Stimulated activated naive B cell treated with anti-CD40 and anti-IgM and Interleukin-4, amounts not matched to agents 10 μg/mL and 1 μg/mL and 100 μg/mL, for 72 hours (primary cell): ENCODE results near the gene DNAJC15.
A peak's percentile ranks its signal among the peaks of the same experiment; 100 is the strongest.
"Not testable (repeated sequence)": the region's sequence is repeated elsewhere in the genome, so short reads cannot be mapped to it uniquely, and the experiment has no call there.

Experiments
- ATAC-seq, 2 donors: fragments of 150-1000 bp; cut with Tn5 transposase; replicated peaks; 2 replicates each; pipeline ENCODE4 v1.10.0; 2021; ENCODE audit warnings: moderate library complexity in 1 of 2
- DNase-seq: peaks from one replicate; pipeline ENCODE4 v3.0.0; 2021
- H3K27ac Mint-ChIP-seq: one replicate; pipeline ENCODE4 v1.8.0; 2022; ENCODE audit warnings: mild to moderate bottlenecking, mixed read lengths
- H3K27me3 Mint-ChIP-seq, 2 donors: one replicate each; pipeline ENCODE4 v1.8.0; 2022; ENCODE audit warnings: mixed read lengths in 2 of 2
- H3K36me3 Mint-ChIP-seq, 2 donors: one replicate each; pipeline ENCODE4 v1.8.0; 2022; ENCODE audit warnings: mixed read lengths in 2 of 2, mild to moderate bottlenecking in 1 of 2
- H3K4me1 Mint-ChIP-seq, 2 donors: one replicate each; pipeline ENCODE4 v1.8.0; 2022; ENCODE audit warnings: mixed read lengths in 2 of 2, mild to moderate bottlenecking in 1 of 2
- H3K4me3 Mint-ChIP-seq, 2 donors: one replicate each; pipeline ENCODE4 v1.8.0; 2022; ENCODE audit warnings: mild to moderate bottlenecking in 2 of 2, mixed read lengths in 2 of 2, moderate library complexity in 1 of 2
- H3K9me3 Mint-ChIP-seq, 2 donors: one replicate each; pipeline ENCODE4 v1.8.0; 2022; ENCODE audit warnings: mixed read lengths in 2 of 2, mild to moderate bottlenecking in 1 of 2

DNAJC15 gene

DNA sequence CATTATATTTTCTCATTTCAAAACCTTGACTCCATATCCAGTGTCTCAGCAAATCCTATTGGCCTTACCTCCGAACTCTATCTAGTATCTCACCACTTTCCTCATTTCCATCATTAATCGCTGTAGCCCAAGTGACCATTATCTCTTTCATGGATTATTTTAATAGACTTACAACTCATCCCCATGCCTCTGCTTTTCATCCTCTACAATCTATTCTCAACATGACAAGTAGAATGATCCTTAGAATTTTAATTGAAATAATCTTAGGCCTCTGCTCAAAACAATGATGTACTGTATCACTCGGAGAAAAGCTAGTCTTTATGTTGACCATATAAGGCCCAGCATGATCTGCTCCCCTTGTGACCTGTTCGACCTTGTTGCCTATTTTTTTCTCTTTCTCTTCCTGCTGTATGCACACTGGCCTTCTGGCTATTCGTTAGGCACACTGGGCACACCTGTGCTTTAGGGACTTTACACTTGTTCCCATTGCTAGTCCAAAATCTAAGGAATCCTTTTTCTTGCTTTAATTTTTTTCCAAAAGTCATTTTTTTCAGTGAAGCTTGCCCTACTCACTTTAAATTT is 21.4 kb downstream of the DNAJC15 start:
- peaks cover 0 to 1% of the 10 kb centered on the region in 2 donors for H3K9me3 Mint-ChIP-seq
- peak overlapping the region; percentile 66 to 71 for H3K4me3 Mint-ChIP-seq
- peak in 1 of 2 donors; percentile 36 for ATAC-seq
- no peak for DNase-seq
- H3K27me3 Mint-ChIP-seq, result no peaks in the 10 kb centered on the region
- H3K27ac Mint-ChIP-seq, result peak overlapping the region; percentile 95
- H3K4me1 Mint-ChIP-seq, result peaks cover 49 to 85% of the 10 kb centered on the region in 2 donors
- H3K36me3 Mint-ChIP-seq, result peaks cover 7 to 34% of the 10 kb centered on the region in 2 donors

GRCh38 chr13:43045302-43045773 is 22.0 kb downstream of the DNAJC15 start:
- peaks cover 47 to 82% of the 10 kb centered on the region in 2 donors for H3K4me1 Mint-ChIP-seq
- H3K36me3 Mint-ChIP-seq, result peaks cover 7 to 34% of the 10 kb centered on the region in 2 donors
- ATAC-seq (peak; percentile 52 to 61), DNase-seq (peak; percentile 71)
- H3K4me3 Mint-ChIP-seq, result peak overlapping the region; percentile 66 to 71
- H3K27ac Mint-ChIP-seq, result peak overlapping the region; percentile 95
- H3K9me3 Mint-ChIP-seq, H3K27me3 Mint-ChIP-seq: not testable (repeated sequence)

- no peak for DNase-seq
- Mint-ChIP-seq H3K27me3 (no peaks in the 10 kb centered on the region), H3K27ac (no peak overlapping the region), H3K4me1 (peaks cover 41 to 76% of the 10 kb centered on the region in 2 donors), H3K4me3 (no peak overlapping the region), H3K36me3 (peaks cover 7 to 34% of the 10 kb centered on the region in 2 donors), H3K9me3 (peaks cover 0 to 1% of the 10 kb centered on the region in 2 donors)
- ATAC-seq, result no peak
Observed at GRCh38 chr13:43046259-43046658, 22.9 kb downstream of the DNAJC15 start.

GRCh38 chr13:43054803-43055802 is 31.7 kb downstream of the DNAJC15 start:
- Mint-ChIP-seq H3K27ac (no peak overlapping the region), H3K9me3 (no peaks in the 10 kb centered on the region), H3K36me3 (peaks cover 7 to 10% of the 10 kb centered on the region in 2 donors), H3K27me3 (no peaks in the 10 kb centered on the region), H3K4me3 (no peak overlapping the region), H3K4me1 (peaks cover 26 to 35% of the 10 kb centered on the region in 2 donors)
- no peak for DNase-seq
- ATAC-seq, result peak; percentile 38 to 44

GRCh38 chr13:43057653-43058317 is 34.4 kb downstream of the DNAJC15 start:
- H3K27ac Mint-ChIP-seq, result peak overlapping the region; percentile 44
- peaks cover 34 to 45% of the 10 kb centered on the region in 2 donors for H3K4me1 Mint-ChIP-seq
- no peaks in the 10 kb centered on the region for H3K9me3 Mint-ChIP-seq
- DNase-seq (no peak), ATAC-seq (peak; percentile 57 to 68)
- H3K27me3 Mint-ChIP-seq, result no peaks in the 10 kb centered on the region
- H3K36me3 Mint-ChIP-seq, result peaks cover 16 to 22% of the 10 kb centered on the region in 2 donors
- peak overlapping the region; percentile 5 to 40 for H3K4me3 Mint-ChIP-seq

DNA sequence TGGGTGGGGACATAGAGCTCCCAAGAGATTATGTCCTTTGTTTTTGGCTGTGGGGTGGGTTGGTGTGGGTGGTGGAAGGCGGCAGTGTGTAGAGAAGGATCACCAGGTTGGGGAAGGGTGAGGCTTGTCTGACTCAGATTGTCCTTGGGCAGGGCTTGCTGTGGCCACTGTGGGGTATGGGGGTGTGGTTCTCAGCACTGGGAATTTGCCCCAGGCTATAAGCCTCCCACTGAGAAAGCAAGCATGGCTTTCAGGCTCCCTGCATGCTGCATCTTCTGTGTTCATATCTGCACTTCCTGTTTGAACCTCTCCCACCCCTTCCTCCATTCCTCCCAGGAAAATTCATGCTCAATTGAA is 34.9 kb downstream of the DNAJC15 start:
- no peaks in the 10 kb centered on the region for H3K27me3 Mint-ChIP-seq
- peak overlapping the region; percentile 8 to 40 for H3K4me3 Mint-ChIP-seq
- DNase-seq (no peak), ATAC-seq (peak; percentile 78 to 82)
- peaks cover 16 to 22% of the 10 kb centered on the region in 2 donors for H3K36me3 Mint-ChIP-seq
- peaks cover 34 to 45% of the 10 kb centered on the region in 2 donors for H3K4me1 Mint-ChIP-seq
- H3K9me3 Mint-ChIP-seq, result no peaks in the 10 kb centered on the region
- no peak overlapping the region for H3K27ac Mint-ChIP-seq

DNA sequence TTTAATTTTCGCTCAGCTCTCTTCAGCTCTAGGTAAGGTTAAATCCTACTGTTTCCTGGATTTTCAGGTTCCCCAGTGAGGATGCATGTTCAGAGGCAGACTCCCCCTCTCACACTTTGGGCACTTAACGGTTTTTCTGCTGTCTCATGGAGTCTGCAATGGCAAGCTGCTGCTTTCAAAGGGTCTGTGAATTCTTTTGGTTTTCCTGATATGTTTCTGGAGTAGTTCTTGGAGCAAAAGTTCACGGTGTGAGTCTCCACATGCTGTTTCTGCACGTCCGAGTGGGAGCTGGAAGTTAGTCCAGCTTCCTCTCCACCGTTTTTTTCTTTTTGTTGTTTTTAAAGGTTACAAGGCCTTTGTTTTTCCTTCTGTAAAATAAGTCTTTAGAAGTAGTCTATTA is 35.4 kb downstream of the DNAJC15 start:
- Mint-ChIP-seq H3K9me3 (no peaks in the 10 kb centered on the region), H3K36me3 (peaks cover 16 to 22% of the 10 kb centered on the region in 2 donors), H3K4me3 (no peak overlapping the region), H3K27me3 (no peaks in the 10 kb centered on the region), H3K4me1 (peaks cover 36 to 45% of the 10 kb centered on the region in 2 donors), H3K27ac (no peak overlapping the region)
- ATAC-seq (no peak), DNase-seq (no peak)

DNA sequence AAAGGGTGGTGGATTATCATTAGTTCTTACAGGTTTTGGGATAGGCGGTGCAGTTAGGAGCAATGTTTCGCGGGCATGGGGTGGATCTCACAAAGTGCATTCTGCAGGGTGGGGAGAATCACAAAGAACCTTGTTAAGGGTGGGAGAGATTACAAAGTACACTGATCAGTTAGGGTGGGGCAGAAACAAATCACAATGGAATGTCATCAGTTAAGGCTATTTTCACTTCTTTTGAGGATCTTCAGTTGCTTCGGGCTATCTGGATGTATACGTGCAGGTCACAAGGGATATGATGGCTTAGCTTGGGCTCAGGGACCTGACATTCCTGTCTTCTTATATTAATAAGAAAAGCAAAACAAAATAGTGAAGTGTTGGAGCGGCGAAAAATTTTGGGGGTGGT is 36.4 kb downstream of the DNAJC15 start:
- not testable (repeated sequence) for H3K9me3 Mint-ChIP-seq, H3K4me3 Mint-ChIP-seq, DNase-seq, H3K27me3 Mint-ChIP-seq, ATAC-seq
- peaks cover 16 to 22% of the 10 kb centered on the region in 2 donors for H3K36me3 Mint-ChIP-seq
- peaks cover 36 to 45% of the 10 kb centered on the region in 2 donors for H3K4me1 Mint-ChIP-seq
- H3K27ac Mint-ChIP-seq, result peak overlapping the region; percentile 33

- Mint-ChIP-seq H3K4me1 (peaks cover 36 to 45% of the 10 kb centered on the region in 2 donors), H3K36me3 (peaks cover 16 to 22% of the 10 kb centered on the region in 2 donors)
- DNase-seq, H3K4me3 Mint-ChIP-seq, H3K27me3 Mint-ChIP-seq, ATAC-seq, H3K27ac Mint-ChIP-seq, H3K9me3 Mint-ChIP-seq: not testable (repeated sequence)
Observed at GRCh38 chr13:43060806-43061205, 37.4 kb downstream of the DNAJC15 start.

- no peak for DNase-seq
- peak in 1 of 2 donors; percentile 18 for ATAC-seq
- Mint-ChIP-seq H3K4me1 (peaks cover 31 to 39% of the 10 kb centered on the region in 2 donors), H3K4me3 (no peak overlapping the region), H3K27me3 (no peaks in the 10 kb centered on the region), H3K36me3 (peaks cover 22 to 28% of the 10 kb centered on the region in 2 donors), H3K9me3 (no peaks in the 10 kb centered on the region), H3K27ac (no peak overlapping the region)
Observed at GRCh38 chr13:43061496-43062280, 38.3 kb downstream of the DNAJC15 start.

- no peaks in the 10 kb centered on the region for H3K9me3 Mint-ChIP-seq
- no peak overlapping the region for H3K4me3 Mint-ChIP-seq
- peaks cover 22 to 35% of the 10 kb centered on the region in 2 donors for H3K4me1 Mint-ChIP-seq
- no peak overlapping the region for H3K27ac Mint-ChIP-seq
- DNase-seq (no peak), ATAC-seq (no peak)
- peaks cover 16 to 25% of the 10 kb centered on the region in 2 donors for H3K36me3 Mint-ChIP-seq
- H3K27me3 Mint-ChIP-seq, result no peaks in the 10 kb centered on the region
Observed at GRCh38 chr13:43071824-43072223, 48.4 kb downstream of the DNAJC15 start.

DNA sequence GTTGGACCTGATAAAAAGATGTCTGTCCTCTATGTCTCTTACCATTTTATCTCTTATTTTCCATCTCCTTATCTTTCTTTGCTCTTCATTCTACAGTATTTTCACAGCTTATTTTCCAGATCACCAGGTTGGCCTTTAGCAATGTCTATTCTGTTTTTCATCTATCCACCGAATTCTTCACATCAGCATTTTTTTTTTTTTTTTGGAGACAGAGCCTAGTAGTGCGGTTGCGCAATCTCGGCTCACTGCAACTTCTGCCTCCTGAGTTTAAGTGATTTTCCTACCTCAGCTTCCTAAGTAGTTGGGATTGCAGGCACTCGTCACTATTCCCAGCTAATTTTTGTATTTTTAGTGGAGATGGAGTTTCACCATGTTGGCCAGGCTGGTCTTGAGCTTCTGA is 49.0 kb downstream of the DNAJC15 start:
- DNase-seq, result no peak
- Mint-ChIP-seq H3K4me1 (peaks cover 27 to 40% of the 10 kb centered on the region in 2 donors), H3K4me3 (no peak overlapping the region), H3K27me3 (no peaks in the 10 kb centered on the region), H3K27ac (no peak overlapping the region), H3K36me3 (peaks cover 16 to 25% of the 10 kb centered on the region in 2 donors), H3K9me3 (no peaks in the 10 kb centered on the region)
- no peak for ATAC-seq

GRCh38 chr13:43074824-43075510 is 51.6 kb downstream of the DNAJC15 start:
- Mint-ChIP-seq H3K27ac (no peak overlapping the region), H3K9me3 (no peaks in the 10 kb centered on the region), H3K4me1 (peaks cover 31 to 40% of the 10 kb centered on the region in 2 donors), H3K27me3 (no peaks in the 10 kb centered on the region), H3K36me3 (peaks cover 17 to 35% of the 10 kb centered on the region in 2 donors), H3K4me3 (no peak overlapping the region)
- ATAC-seq, result peak; percentile 49 to 71
- no peak for DNase-seq
